Spinal cord (tissue), 10 donors: ENCODE data around the gene CEP295NL. TPM values are rescaled to one million over a fixed set of nuclear protein-coding genes. Genes with fewer than 3 reads are reported as not detected.

ENCODE experiments used
- DNase-seq, 6 donors: peaks; one replicate each; pipeline versions ENCODE4 v3.0.0 to v3.0.0-alpha.2; 2013 to 2015; ENCODE audit warnings: low spot score in 6 of 6, low read depth in 4 of 6
- H3K27ac ChIP-seq: one replicate; pipeline ENCODE4 v1.5.1; 2013; ENCODE audit warnings: low read depth, low read length, control low read depth
- H3K27me3 ChIP-seq: one replicate; pipeline ENCODE4 v1.6.1; 2013; ENCODE audit warnings: low read length; ENCODE audit not compliant: control insufficient read depth, insufficient read depth
- H3K36me3 ChIP-seq: one replicate; pipeline ENCODE4 v1.6.1; 2013; ENCODE audit warnings: low read length; ENCODE audit not compliant: control insufficient read depth, insufficient read depth
- H3K4me1 ChIP-seq: one replicate; pipeline ENCODE4 v1.6.1; 2013; ENCODE audit warnings: low read length; ENCODE audit not compliant: control insufficient read depth, insufficient read depth
- H3K4me3 ChIP-seq: one replicate; pipeline ENCODE4 v1.5.1; 2013; ENCODE audit warnings: low read depth, low read length, control low read depth
- H3K9me3 ChIP-seq: one replicate; pipeline ENCODE4 v1.6.1; 2013; ENCODE audit warnings: low read length; ENCODE audit not compliant: control insufficient read depth, insufficient read depth
- WGBS: methylation state at CpG from one replicate; pipeline ENCODE4 v1.1.5; 2013; ENCODE audit warnings: missing lambda C conversion rate; ENCODE audit not compliant: insufficient coverage; 5-methylcytosine and 5-hydroxymethylcytosine counted together
- polyA plus RNA-seq, 2 donors: library from polyadenylated mRNA; unstranded; fragments of 120-200 nt; gene quantifications; one replicate each; pipeline ENCODE4 v1.2.1, GENCODE V29; 2013; ENCODE audit not compliant: insufficient read length in 2 of 2
- total RNA-seq, 2 donors: library from RNA; depleted of rRNA in 1 of 2; stranded (reverse); fragments of 120-200 nt in 1 of 2; fragments of >200 nt in 1 of 2; gene quantifications; one replicate each; pipeline versions ENCODE4 v1.2.3 to v1.2.4, GENCODE V29; 2013 to 2014
- donor health status: healthy.

Gene CEP295NL
- total and polyA plus RNA-seq, 4 donors: 0.27 to 3.3 (median 3.1) TPM

- H3K9me3 ChIP-seq: no peaks in the 10 kb centered on the region
- H3K36me3 ChIP-seq: peaks cover 45% of the 10 kb centered on the region
- no peaks in the 10 kb centered on the region for H3K27me3 ChIP-seq
- no peak overlapping the region for H3K27ac ChIP-seq
- WGBS: 75% methylated on average over 12 of the region's 13 CpGs
- DNase-seq: no peak
- peaks cover 57% of the 10 kb centered on the region for H3K4me1 ChIP-seq
- no peak overlapping the region for H3K4me3 ChIP-seq
Measured at GRCh38 chr17:78898947-78899346, 4.1 kb downstream of the CEP295NL start.

- Histone ChIP-seq H3K27ac (no peak overlapping the region), H3K4me1 (peaks cover 57% of the 10 kb centered on the region)
- WGBS: 77% methylated on average over 13 of the region's 17 CpGs
Measured at GRCh38 chr17:78898075-78898836, 4.7 kb downstream of the CEP295NL start.

GRCh38 chr17:78897664-78898047, 5.3 kb downstream of the CEP295NL start:
- Histone ChIP-seq H3K36me3 (peaks cover 41% of the 10 kb centered on the region), H3K27ac (no peak overlapping the region), H3K4me3 (no peak overlapping the region), H3K27me3 (no peaks in the 10 kb centered on the region), H3K4me1 (peaks cover 57% of the 10 kb centered on the region), H3K9me3 (no peaks in the 10 kb centered on the region)
- no peak for DNase-seq
- WGBS: 86% methylated on average over 7 of the region's 7 CpGs

More at GRCh38 chr17:78898075-78898836, 4.7 kb downstream of the CEP295NL start:
- H3K4me3 ChIP-seq: no peak overlapping the region
- H3K36me3 ChIP-seq: peaks cover 42% of the 10 kb centered on the region
- no peaks in the 10 kb centered on the region for H3K27me3 ChIP-seq
- DNase-seq: no peak
- no peaks in the 10 kb centered on the region for H3K9me3 ChIP-seq

DNA sequence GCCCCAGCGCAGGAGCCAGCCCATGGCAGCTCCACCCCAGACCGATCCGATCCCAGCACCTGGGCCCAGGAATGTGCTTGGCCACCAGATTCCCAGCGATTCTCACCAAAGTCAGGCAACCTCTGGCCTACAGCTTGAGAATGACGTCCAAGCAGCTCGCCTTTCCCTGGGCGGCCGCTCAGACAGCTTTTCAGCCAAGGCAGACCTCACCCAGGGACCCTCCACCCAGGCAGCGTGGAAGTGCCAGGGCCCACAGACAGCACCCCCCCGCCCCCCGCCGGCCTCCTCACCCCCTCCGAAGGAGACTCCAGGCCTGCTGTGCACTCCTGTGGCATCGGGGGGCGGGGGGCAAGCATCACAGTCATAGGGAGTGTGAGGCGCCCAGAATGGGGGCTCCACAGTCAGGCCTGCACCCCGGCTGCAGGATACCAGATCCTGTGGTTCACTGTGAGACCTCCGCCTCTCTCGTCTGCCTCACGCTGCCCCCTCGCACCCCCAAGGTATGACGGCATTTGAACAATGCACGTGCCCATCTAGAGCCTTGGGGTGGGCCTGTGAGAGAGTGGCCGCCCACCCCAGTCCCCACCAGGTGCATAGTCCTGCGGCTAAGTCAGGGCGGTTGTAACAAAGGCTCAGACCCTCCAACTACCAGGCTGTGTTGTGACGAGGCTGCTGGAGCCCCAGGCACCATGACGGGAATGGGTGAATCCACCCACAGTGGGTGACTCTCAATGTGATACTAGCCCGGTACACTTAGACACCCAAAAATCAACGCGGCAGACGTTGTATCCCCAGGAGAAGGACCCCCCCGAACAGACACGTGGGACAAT, 6.0 kb downstream of the CEP295NL start:
- Histone ChIP-seq H3K27ac (peak overlapping the region; percentile 48), H3K27me3 (no peaks in the 10 kb centered on the region), H3K4me3 (no peak overlapping the region), H3K36me3 (peaks cover 36% of the 10 kb centered on the region), H3K9me3 (no peaks in the 10 kb centered on the region), H3K4me1 (peaks cover 60% of the 10 kb centered on the region)
- WGBS: 88% methylated on average over 29 of the region's 34 CpGs
- DNase-seq: no peak

DNA sequence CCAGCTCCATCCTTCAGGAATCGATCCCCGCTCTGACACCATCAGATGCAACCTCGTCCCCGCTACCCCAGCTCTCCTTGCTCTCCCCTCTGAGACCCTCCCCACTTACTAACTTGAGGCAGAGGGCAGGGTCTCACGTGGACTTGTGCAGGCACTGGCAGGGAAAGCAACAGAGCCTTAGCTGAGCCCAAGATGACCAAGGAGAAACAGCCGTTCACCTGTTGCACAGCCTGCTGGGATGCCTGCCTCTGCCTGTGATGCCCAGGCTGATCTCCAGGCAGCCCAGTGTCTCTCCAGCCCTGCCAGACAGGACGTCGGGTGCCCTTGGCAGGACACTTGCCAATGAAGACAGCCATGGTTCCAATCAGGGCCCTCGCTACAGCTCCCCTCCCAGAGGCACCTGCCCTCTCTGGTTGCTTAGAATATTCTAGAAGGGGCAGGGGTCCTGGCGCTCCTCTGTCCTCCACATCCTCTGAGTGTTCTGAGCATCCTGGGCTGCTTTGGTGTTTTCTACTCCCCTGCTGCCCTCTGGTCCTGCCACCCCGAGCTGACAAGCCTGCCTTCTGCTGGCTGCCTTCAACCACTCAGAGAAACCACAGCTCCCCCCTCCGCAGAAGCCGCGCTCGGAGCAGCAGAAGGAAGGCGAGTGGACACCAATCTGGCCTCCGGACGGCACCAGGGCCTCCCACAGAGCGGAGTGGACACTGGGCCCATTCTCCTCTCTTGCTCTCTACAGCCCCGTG, 6.7 kb downstream of the CEP295NL start:
- DNase-seq: no peak
- WGBS: 62% methylated on average over 20 of the region's 20 CpGs
- Histone ChIP-seq H3K4me3 (no peak overlapping the region), H3K4me1 (peaks cover 68% of the 10 kb centered on the region), H3K27ac (peak overlapping the region; percentile 48), H3K27me3 (no peaks in the 10 kb centered on the region), H3K36me3 (peaks cover 41% of the 10 kb centered on the region), H3K9me3 (no peaks in the 10 kb centered on the region)

DNA sequence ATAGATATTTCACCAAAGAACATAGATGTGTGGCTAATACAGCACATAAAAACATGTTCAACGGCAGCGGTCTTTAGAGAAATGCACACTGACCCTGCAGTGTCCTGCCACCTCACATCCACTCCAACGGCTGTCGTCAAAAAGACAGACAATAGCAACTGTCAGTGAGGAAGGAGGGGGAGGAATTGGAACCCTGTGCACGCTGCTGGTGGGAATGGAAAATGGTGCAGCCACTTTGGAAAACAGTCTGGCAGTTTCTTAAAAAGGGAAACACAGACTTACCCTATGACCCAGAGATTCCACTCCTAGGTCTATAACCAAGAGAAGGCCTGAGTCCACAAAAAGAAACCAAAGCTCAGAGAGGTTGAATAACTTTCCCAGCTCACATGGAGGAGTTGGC, 7.7 kb downstream of the CEP295NL start:
- Histone ChIP-seq H3K27me3 (no peaks in the 10 kb centered on the region), H3K27ac (no peak overlapping the region), H3K36me3 (peaks cover 41% of the 10 kb centered on the region), H3K4me3 (no peak overlapping the region), H3K4me1 (peaks cover 74% of the 10 kb centered on the region), H3K9me3 (no peaks in the 10 kb centered on the region)
- no CpG with 5 or more reads among the region's 5 CpGs for WGBS
- no peak for DNase-seq

GRCh38 chr17:78893684-78894083, 9.3 kb downstream of the CEP295NL start:
- Histone ChIP-seq H3K36me3 (peaks cover 35% of the 10 kb centered on the region), H3K9me3 (no peaks in the 10 kb centered on the region), H3K4me1 (peaks cover 74% of the 10 kb centered on the region), H3K27me3 (no peaks in the 10 kb centered on the region), H3K4me3 (no peak overlapping the region), H3K27ac (peak overlapping the region; percentile 50)
- DNase-seq: peak in 2 of 6 donors; percentile 70 to 80
- 7% methylated on average over 4 of the region's 4 CpGs for WGBS

DNA sequence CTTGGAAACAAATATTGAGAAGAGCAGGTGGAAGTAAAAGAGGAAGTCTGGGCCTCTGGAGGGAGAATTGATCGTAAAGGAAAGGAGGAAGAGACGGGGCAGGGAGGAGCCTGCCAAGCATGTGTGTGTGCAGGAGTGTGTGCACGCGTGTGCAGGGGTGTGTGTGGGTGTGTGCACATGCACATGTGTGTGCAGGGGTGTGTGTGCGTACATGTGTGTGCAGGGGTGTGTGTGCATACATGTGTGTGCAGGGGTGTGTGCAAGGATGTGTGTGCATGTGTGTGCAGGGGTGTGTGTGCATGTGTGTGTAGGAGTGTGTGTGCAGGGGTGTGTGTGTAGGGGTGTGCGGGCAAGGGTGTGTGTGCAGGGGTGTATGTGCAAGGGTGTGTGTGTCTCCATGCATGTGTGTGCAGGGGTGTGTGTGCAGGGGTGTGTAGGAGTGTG, 10.0 kb downstream of the CEP295NL start:
- H3K4me1 ChIP-seq: peaks cover 77% of the 10 kb centered on the region
- H3K36me3 ChIP-seq: peaks cover 34% of the 10 kb centered on the region
- WGBS: 68% methylated on average over 6 of the region's 6 CpGs
- no peak overlapping the region for H3K27ac ChIP-seq
- no peaks in the 10 kb centered on the region for H3K9me3 ChIP-seq
- no peak overlapping the region for H3K4me3 ChIP-seq
- H3K27me3 ChIP-seq: no peaks in the 10 kb centered on the region
- DNase-seq: no peak

- DNase-seq: peak in 2 of 6 donors; percentile 50 to 58
- Histone ChIP-seq H3K4me1 (peaks cover 75% of the 10 kb centered on the region), H3K36me3 (peaks cover 33% of the 10 kb centered on the region), H3K27me3 (no peaks in the 10 kb centered on the region), H3K27ac (peak overlapping the region; percentile 57), H3K9me3 (no peaks in the 10 kb centered on the region), H3K4me3 (no peak overlapping the region)
- 21% methylated on average over 3 of the region's 5 CpGs for WGBS
Measured at GRCh38 chr17:78892520-78892919, 10.5 kb downstream of the CEP295NL start.
